Astrocyte of the spinal cord (primary cell): ENCODE measurements around the gene SRSF6.

Experiments used
- DNase-seq: peaks from one replicate; pipeline ENCODE4 v3.0.0; 2011; ENCODE audit warnings: low read depth, low spot score
- H3K4me3 ChIP-seq: 2 replicates; pipeline ENCODE4 v1.5.1; 2011; ENCODE audit warnings: low read depth, mild to moderate bottlenecking, low read length, moderate library complexity
- in situ Hi-C: cut with HindIII; loops from 2 replicates; pipeline ENCODE4 v1.10.0; 2017; ENCODE audit warnings: low sequenced_read_pairs
- TF ChIP-seq, protein P1 (sequence below): IDR thresholded peaks from 2 replicates; pipeline ENCODE4 v1.5.1; 2012; ENCODE audit warnings: low read depth, mild to moderate bottlenecking, low read length, inconsistent platforms

SRSF6 gene

DNA sequence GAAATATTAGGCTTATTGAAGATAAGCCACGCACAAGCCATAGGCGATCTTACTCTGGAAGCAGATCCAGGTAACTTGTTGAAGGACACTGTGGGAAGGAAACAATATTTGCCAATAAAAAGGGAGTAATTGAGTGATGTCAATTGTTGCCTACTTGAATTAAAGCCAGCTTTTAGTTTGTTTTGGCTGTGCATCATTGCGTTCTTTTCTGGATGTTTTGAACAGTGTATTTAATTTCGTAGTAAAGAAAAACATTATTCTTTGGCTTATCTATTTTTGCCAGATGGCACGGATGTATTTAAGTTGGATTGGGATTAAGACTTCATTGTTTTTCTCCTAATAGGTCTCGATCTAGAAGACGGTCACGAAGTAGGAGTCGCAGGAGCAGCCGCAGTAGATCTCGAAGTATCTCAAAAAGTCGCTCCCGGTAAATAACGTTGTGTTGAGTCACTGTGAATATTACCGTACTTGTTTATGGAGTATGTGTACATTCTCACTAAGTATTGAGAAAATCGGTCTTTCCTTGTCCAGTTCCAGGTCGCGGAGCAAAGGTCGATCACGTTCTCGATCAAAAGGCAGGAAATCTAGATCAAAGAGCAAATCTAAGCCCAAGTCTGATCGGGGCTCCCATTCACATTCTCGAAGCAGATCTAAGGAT lies 2.6 kb downstream of the SRSF6 start:
- no peak for DNase-seq
- H3K4me3 ChIP-seq: no peak overlapping the region
- TF ChIP-seq, protein P1, sequence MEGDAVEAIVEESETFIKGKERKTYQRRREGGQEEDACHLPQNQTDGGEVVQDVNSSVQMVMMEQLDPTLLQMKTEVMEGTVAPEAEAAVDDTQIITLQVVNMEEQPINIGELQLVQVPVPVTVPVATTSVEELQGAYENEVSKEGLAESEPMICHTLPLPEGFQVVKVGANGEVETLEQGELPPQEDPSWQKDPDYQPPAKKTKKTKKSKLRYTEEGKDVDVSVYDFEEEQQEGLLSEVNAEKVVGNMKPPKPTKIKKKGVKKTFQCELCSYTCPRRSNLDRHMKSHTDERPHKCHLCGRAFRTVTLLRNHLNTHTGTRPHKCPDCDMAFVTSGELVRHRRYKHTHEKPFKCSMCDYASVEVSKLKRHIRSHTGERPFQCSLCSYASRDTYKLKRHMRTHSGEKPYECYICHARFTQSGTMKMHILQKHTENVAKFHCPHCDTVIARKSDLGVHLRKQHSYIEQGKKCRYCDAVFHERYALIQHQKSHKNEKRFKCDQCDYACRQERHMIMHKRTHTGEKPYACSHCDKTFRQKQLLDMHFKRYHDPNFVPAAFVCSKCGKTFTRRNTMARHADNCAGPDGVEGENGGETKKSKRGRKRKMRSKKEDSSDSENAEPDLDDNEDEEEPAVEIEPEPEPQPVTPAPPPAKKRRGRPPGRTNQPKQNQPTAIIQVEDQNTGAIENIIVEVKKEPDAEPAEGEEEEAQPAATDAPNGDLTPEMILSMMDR: no peak
- in situ Hi-C loops: no loop called here

DNA sequence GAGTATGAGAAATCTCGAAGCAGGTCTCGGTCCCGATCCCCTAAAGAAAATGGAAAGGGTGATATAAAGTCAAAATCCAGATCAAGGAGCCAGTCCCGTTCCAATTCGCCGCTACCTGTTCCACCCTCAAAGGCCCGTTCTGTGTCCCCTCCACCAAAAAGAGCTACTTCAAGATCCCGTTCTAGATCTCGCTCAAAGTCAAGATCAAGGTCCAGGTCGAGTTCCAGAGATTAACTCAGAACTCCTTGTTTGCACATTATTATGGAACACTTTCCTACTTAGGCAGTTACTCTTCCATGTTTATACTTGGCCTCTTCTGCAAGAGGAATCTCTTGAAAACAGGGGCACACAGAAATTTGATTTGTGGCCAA lies 3.1 kb downstream of the SRSF6 start:
- in situ Hi-C loops: no loop called here
- no peak overlapping the region for H3K4me3 ChIP-seq
- DNase-seq: no peak
- TF ChIP-seq, protein P1: no peak

DNA sequence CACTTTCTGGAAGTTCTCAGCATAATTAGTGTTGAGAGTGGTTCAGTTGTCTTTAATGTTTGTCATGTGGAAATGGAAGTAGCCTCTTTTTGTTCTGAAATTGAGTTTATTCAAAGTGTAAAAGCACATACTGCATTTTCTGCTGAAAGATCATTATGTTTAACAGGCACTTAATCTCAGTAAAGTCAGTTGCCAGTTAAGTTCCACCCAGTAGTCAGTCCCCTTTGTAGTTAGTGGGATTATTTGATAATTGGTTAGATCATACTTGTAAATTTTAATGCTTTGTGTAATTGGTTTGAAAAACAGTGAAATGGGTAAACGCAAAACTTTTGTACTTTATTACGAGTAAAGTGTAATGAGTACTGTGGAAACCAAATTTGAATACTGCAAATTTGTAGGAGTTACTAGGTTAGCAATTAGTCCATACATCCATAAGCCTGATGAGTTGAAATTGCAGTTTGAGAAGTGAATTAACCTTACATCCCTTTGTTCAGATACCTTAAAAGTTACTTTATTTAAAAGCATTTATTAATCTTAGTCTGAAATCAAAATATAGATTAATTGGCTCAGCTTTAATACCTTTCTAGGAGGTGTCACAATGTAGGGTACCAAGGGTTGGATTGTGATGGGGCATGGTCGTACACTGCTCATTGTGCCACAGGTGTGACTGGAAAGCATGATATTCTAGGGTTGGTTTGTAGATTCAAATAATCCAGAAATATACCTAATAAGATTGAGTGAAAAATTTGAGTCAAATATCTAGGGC lies 4.4 kb downstream of the SRSF6 start:
- in situ Hi-C loops: no loop called here
- no peak for DNase-seq
- TF ChIP-seq, protein P1: no peak
- no peak overlapping the region for H3K4me3 ChIP-seq

DNA sequence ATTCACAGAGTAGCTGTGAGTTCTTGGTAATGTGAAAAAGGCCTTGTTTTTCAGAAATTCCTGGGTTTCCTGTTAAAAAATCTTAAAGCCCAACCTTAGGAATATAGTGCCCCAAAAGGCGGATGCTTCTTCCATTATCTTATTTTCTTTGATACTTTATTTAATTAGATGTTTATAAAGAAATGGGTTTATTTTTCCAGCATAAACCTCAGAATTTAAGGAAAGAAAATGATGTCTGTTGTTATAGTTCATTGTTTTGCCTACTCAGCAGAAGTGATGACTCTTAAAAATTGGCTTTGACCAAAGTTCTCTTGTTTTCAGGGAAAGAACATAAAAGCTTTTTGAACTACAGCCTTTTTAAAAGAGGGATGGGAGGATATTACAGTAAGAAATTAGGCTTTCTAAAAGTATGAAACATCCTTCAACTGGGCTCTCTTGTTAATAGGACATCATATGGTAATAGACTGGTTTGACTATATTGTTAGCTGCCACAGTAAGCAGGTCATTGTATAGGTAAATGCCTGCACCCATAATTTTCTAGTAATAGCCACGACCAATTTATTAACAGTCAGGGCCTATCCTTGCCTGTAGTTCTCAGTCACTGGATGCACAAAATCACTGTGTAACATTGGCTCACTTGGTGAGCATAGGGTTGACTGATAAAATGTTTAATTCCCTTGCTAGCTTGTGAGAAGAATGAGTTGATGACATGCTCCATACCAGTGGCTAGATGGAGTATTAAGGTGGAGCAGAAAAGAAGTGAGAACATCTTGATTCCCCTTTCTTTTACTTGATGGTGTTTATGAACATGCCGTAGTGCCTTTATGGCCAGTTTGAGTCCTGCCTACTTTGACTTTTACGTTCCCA lies 5.2 kb downstream of the SRSF6 start:
- no peak for DNase-seq
- TF ChIP-seq, protein P1: no peak
- in situ Hi-C loops: no loop called here
- no peak overlapping the region for H3K4me3 ChIP-seq

DNA sequence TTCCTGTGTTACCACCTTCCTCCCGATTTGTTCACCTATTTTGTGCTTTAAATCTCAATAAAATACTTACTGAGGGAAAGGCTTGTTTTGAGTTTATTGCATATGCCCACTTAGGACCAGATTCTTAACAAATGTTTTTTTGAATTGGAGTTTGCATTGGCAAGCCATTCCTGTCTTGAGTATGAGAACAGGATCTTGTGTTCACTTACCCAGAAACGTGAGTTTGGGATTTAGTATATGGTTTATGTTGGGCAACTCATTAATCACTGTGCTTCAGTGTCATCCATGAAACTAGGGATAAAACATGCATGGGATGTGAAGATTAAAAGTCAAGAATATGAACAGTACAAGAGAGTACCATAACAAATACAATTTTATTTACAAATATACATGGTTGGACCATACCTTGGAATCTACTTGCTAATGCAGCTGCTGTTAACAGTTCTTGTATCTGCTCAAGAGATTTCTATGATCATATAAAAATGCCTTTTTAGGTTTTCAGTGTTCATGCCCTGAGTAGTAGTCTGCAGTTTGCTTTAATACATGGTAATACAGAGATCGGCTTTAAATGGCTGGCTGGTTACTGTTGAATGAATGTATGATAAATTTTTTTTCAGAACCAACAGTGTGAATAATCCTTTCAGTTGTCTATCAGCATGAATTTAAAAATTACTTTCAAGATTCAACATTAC lies 6.0 kb downstream of the SRSF6 start:
- DNase-seq: no peak
- in situ Hi-C loops: no loop called here
- H3K4me3 ChIP-seq: no peak overlapping the region
- TF ChIP-seq, protein P1: no peak

DNA sequence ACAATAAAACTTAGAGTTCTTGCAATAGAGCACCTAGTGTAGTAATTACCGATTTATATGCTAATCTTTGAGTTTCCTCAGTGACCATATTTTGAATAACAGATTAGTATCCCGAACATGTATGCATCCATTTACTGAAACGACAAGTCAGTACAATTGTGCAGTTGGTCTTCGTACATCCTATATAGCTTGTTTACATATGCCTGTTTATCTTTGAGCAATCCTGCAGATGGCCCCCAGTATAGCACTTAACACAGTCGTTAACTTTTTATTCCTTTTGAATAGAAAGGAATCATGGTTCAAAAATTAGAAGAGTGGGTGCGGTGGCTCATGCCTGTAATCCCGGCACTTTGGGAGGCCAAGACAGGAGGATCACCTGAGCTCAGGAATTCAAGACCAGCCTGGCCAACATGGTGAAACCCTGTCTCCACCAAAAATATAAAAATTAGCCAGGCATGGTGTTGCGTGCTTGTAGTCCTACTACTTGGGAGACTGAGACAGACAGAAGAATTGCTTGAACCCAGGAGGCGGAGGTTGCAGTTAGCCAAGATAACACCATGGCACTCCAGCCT lies 6.6 kb downstream of the SRSF6 start:
- TF ChIP-seq, protein P1: no peak
- no peak for DNase-seq
- no peak overlapping the region for H3K4me3 ChIP-seq
- in situ Hi-C loops: no loop called here
